Measurements from ENCODE around the gene SEPTIN5.

SEPTIN5 gene

DNA sequence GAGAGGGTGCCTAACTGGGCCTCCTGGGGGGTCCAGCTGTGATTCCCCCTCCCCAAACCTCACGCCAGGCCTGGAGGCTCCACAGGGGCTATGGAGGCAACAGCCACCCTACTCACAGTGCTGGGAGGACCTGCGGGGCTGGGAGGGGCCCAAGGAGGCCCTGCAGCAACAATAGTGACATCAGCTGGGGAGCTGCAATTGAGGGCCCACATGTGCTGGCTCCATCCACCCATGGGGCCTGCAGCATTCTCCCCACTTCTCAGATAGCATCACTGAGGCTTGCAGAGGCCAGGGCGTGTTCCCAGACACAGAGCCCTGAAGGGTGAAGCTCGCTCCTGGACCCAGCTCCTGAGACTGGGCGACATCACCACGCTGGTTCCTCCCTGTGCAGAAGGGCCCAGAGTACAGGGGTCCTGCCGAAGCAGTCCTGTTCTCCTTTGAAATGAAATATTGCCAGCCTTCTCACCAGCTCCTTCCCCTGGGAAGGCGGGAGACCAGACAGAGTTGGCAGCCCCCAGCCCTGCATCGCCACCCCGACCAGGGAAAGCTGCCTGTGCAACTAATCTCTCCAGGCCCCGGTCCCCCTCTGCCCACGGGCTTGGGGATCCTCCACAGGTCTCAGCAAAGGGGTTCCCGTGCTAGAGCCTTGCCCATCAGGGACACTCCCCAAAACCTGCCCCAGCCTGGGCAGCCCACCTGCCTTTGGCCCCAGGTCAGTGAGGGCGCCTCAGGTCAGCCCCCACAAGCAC lies 37.4 kb downstream of the SEPTIN5 start:
- FAIRE-seq = no peak

DNA sequence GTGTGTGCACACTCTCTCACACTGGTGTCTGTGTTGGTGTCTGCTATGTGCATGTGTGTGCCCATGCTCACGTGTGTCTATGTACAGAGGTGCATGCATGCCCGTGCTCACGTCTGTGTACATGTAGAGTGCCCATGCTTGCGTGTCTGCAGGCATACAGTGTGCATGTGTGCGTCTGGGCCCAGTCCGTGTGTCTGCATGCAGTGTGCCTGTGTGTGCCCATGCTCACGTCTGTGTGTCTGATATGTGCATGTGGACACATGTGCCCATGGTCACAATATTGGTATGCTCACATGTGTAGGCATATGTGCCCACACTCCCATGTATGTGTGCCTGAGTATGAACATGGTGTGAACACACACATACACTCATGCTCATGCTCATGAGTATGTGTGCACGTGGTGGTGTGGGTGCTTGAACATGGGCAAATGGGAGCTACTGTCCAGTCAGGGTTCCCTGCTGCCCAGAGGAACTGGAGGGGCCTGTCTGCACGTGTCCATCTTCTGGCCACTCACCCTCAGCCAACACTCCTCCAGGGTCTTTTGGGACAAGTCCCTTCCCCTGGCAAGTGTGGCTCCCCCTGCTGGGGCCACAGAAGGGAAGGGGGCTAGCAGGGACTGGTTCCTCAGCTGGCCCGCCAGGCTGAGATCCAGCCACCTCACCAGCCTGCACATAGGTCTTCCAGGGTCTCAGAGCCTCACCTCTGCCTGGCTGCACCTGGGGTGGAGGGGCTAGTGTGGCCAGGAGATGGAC lies 39.0 kb downstream of the SEPTIN5 start:
- FAIRE-seq = no peak

DNA sequence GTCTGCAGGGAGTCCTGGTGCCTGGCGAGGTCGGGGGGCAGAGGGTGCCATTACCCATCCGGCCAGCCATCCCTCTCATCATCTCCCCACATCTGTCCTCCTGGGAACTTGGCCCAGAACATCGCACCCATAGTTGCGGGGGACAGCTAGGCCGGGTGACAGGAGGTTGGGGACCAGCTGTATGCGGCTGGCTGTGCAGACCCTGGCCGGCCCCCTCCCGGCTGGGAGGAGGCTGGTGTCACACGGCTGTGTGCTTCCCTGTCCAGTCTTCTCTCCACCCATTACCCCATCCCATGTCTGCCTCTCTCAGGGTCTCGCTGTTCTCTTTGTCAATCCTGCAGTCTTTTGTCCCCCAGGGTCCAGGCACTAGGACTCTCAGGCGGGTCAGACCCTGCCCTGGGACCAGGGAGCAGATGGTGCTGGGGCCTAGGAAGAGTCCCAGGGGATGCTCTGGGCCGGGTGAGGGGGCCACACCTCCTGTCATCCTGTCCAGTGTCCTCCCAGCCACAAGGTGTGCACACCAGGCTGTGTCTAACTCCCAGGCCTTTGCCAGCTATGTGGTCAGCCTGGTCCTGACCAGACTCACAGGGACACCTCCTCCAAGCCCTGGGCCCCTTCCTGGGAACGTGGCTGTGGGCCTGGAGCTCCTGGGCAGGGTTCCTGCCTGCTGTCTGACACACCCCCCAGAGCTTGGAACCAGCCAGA lies 39.8 kb downstream of the SEPTIN5 start:
- no peak for FAIRE-seq

DNA sequence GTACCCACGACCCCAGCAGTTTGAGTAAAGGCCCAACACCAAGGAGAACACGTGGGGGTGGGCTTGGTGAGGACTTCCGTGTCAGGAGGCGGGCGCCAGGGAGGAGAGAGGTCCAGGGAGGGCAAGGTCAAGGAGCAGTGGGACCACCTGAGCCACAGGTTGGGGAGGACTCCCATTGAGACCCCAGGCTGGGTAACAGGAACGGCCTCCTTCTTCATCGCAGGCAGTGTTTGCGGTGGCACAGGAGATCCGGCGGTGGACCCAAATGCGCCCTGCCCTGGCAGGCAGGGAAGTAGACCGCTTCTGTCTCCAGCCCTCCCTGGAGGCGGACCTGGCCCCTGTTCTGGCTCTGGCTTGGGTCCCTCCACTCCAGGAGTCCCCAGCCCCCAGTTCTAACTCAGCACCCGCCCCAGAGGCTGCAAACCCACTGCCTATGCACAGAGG lies 40.4 kb downstream of the SEPTIN5 start:
- FAIRE-seq = no peak

DNA sequence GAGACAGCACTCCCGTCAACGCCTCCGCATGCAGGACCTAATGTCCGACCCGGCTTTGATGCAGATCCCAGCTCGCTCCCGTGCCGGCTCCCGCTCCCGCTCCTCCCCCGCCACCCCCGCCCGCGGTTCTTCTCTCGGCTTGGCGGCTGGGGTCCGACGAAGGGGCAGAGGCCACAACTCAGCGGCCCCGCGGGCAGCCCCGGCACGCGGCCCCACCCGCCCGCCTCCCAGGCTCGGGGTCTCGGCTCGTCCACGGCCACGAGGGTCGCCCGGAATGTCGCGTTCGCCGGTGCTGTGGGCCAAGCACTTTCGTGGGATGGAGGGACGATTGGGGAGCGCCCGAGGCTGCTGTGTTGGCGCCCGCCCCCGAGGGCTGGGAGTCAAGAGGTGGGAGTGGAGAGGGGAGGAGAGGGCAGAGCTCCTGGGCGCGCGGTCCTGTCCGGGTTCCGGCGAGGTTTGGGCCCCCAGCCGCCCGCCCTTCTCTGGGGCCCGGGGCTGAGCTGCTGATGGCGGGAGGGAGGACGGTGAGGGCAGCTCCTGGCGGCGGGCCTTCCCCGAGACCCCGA lies 40.9 kb downstream of the SEPTIN5 start:
- FAIRE-seq = no peak

DNA sequence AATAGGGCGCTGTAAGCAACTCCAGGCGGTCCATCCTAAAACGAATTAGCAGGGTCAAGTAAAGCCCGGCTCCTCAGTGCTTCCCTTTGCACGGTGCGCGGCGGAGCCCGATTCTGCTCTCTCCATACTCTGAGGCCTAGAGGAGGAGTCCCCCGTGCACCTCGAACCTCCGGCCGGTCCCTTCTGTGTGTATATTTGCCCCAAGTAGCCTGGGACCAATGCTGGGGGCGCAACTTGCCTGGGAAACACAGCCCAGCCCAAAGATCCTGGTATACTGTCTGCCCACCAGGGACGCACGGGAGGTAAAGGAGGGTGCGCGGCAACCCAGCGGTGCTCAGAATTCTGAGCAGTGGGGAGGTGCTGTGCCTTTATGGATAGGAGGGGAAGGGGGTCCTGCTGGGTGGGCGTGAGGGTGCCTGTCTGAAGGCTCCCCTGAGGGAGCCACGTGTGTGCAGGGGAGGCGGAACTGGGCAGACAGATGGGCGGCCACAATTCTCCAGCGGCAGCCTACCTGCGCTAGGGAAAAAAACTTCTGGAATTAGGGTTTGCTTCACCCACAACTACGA lies 41.5 kb downstream of the SEPTIN5 start:
- FAIRE-seq = no peak

DNA sequence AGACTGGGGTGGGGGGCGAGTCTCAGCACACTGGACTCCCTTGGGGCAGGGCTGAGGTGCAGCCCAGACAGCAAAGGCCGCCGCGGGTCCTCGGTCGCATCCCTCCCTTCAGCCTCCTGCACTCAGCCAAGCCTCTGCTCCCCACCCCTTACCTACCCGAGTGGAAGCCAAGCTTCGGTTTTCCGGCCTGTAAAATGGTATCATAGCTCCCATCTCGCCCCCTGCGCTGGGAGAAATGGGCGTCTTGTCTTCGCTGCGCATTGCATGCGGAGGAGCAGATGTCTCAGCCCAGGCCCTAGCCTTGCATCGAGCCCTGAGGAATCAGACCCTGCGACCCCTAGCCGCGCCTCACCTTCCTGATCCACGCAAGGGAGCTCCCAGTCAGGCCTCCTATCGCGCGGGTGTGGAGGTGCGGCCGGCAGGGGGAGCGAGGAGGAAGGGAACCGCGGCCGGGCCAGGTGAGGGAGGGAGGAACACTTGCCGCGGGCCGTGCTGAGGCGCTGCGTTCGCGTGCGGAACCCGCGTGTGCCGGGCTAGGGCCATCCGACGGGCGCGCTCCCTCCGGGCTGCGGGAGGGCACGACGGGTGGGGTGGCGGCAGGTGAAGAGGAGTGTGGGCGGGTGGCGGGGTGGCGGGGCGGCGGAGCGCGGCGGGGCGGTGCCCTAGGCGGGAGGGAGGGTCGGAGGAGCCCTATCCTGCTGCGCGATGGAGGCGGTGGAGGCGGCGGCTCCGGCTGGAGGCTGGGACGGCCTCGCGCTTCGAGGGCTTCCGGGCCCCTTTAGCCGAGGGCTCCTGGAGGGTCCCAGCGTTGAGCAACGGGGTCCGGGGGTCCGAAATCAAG lies 42.2 kb downstream of the SEPTIN5 start:
- FAIRE-seq = no peak

DNA sequence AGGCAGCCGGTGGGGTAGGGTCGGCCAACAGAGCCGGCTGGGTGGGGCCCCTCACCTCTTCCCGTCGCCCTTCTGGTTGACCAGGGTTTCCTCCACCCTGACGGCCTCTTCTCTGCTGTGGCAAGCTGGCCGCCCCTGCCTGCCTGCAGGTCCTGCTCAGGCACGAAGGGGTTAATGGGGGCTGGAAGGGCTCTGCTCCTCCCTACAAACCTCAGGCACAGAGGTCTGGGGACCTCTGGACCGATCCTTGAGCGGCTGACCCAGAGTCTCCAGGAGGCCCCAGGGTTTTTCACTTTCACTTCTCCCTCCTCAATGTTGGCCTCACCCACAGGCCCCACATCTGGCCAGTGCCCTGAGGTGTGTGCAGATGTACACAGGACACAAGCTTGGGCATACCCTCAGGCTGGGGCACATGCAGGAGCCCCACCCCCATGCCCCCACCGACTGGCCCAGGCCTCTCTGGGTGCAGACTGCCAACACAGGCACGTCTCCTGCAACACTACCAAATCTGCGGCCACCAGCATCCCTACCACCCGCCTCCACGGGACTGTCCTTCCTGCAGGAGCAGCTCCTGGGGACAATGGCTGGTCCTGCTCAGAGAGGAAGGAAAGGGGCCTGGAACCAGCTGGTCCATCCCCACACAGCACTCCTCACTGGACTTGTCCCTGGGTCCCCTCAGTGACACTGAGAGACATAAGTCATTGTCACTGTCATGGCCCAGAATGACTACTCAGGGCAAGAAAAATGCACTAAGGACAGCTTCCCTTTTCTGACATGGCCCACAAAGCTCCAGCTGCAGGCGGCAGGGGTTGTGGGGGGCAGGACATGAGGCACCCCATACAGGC lies 43.1 kb downstream of the SEPTIN5 start:
- no peak for FAIRE-seq

DNA sequence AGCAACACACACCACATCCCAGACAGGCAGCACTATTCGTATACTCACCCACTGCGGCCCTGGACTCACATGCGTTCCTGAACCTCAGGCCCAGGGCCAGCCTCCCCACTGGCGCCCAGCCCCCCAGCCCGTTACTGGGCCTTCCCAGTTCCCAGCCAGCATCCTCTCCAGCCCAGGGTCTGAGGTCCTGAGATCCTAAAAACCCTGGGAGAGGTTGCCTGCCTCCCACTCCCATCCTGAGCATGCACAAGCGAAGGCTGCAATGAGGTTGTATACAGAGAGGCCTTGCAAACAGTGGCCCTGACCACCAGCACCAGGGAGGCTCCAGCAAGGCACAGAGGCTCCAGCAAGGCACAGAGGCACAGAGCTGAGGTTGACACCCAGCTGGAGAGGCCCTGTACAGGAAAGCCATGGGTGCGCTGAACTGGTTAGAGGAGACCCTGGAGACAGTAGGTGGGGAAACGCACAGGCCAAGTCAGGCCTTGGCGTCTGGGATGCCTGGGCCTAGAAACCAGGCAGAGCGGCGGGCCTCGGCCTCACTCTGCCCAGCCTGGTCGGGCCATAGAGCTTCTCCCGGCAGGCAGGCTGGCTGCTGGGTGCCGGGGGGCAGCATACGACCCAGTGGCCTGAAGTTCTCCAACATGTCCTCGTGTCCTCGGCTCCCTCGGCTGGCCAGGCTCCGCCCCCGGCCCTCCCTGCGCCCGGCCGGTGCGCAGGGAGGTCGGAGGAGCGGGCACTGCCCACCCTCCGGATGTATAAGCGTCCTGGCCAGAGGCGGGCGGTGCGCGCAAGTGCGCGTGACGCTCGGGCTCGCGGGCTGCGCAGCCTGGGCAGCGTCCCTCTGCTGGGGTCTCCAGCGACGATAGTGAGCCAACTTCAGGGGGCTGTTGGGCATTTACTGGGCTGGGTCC lies 43.9 kb downstream of the SEPTIN5 start:
- FAIRE-seq = no peak

DNA sequence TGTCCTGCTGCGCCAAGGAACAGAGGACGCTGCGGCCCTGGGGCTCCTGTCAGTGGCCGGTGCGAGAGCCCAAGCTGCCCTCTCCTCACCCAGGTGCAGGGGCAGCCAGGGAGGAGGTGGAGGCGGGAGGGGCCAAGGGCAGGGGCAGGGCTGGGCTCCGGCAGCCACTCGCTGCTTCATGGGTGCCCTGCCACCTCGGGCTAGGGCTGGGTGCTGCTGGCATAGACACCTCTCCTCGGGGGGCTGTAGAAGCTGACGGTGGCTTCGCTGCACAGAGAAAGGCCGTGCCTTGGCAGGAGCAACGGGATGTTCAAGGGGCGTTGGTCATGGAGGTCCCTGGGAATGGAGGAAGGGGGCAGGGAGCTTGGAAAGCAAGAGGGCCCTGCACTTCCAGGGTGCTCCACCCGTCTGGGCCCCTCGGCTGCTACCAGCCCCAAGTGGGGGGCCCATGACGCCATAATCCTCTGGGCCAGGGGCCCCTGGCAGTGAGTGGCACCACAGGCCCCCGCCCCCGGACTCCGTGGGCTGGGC lies 44.7 kb downstream of the SEPTIN5 start:
- FAIRE-seq = no peak

DNA sequence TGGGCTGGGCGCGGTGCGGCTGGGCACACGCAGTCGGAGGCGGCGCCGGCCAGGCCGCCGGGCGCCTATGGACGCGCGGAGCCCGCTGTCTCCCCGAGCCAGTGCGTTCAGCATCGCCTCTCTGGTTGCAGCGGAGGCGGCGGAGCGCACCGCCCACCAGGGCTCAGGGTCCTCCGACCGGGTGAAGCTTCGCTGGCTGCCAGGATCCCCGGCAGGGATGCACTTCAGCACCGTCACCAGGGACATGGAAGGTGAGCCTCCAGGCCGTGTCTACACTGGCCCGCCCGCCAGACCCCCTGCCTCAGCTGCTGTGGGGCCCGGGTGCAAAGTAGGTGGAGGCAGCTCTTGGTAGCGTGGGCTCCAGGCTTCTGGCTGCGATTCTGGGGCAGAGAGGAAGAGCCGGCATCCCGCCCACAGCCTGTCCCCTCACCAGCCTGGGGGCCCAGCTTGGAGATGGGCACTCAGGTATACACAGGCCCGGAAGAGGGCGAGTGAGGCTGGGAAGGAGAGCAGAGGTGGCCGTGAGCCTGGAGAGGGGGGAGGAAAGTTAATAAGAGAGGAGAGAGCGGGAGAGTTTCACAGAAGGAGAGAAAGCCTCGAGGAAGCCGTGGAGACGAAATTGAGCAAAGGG lies 45.2 kb downstream of the SEPTIN5 start:
- no peak for FAIRE-seq

DNA sequence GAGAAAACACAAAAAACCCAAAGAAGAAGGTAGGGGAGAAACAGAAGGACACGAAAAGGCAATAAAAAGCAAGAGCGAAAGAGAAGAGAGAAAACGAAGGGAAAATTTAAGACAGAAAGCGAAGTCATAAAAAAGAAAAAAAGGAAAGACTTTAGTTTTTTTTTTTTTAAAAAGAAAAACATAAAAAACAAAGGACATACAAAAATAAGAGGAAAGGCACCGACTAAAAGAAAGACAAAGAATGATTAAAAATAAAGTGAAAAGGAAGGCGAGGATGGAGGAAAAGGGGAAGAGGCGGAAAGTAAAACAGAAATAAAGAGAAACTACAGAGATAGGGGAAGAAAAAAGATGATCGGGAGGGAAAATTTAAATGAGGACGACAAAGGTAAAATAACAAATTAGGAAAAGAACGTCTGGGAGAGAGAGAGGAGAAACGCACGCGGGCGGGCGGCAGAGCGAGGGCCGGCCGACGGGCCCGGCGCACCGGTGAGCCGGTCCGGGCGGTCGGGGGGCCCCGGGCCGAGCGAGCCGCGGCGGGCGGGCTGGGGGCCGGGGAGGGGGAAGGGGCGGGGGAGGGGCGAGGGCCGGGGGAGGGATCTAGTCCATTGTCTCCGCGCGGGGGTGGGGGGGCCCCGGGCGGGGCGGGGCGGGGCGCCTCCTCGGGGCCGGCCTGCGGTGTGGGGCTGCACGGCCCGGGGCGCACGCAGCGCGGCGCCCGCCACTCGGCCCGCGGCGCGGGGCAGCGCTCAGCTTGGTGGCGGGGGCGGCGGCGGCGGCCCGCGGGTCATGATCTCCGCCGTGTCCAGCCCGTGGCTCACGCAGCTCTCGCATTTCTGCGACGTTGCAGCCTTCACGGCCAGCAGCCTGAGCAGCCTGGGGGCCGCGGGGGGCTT lies 46.0 kb downstream of the SEPTIN5 start, which contains the start of gene TBX1:
Gene TBX1, plus strand, starts transcription at position 721 of the 893 bp plus-strand sequence. Its CDS starts 66 bp downstream, at position 787.
- no peak for FAIRE-seq

DNA sequence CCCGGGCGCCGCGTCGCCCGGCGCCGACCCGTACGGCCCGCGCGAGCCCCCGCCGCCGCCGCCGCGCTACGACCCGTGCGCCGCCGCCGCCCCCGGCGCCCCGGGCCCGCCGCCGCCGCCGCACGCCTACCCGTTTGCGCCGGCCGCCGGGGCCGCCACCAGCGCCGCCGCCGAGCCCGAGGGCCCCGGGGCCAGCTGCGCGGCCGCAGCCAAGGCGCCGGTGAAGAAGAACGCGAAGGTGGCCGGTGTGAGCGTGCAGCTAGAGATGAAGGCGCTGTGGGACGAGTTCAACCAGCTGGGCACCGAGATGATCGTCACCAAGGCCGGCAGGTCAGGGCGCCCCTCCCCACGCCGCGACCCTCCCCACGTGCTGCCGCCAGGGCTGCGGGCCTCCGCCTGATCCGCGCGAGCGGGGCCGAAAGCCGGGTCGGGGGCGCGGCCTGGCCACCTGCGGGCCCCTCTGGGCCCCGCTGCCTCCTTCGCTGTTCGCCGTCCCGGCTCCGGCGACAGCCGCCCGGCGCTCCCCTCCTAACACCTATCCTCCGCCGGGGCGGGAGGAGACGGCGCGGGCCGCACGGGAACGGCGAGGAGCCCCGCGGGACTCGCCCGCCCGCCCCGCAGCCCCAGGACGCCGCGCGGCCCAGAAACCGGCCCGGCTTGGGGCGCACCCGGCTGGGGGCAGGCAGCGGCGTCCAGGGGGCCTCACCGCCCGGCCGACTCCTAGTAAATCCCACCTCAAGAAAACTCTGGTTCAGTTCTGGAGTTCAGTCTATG lies 46.8 kb downstream of the SEPTIN5 start:
- FAIRE-seq = no peak

DNA sequence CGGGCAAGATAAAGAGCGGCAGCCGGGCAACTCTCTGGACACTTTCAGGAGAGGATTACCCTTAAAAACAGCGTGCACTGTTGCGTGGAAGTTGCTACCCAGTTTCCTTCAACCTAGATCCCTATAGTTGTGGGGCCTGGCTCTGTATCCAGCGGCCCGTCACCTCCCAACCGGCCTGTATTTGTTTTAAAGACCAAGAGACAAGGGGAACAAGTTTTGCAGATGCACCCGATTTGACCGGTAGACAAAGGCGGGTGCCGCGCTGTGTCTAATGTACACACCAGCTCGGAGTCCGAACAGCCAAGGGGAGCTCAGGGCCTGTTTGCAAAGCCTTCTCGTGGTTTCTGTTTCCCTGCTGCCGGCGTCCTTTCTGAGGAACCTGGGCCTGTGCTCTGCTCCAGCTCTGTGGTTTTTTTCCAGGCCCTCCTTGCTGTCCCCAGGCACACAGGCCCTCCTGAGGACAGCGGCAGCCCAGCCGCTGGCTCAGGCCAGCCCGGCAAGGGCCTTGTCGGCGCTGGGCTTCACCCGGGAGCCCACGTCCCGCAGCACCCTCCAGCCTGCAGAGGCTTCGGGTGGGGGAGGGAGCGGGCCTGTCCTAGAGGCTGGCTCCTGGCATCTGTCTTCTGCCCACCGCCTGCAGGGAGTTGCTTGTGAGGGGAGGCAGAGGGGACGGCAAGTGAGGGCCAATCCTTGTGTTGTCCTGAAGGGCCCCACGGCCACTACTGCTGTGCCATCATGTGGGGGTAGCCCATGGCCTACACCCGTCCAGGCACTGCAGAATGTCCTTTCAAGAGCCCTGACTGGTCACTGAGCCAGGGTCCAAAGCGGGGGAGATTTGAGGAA lies 47.6 kb downstream of the SEPTIN5 start:
- FAIRE-seq = no peak

DNA sequence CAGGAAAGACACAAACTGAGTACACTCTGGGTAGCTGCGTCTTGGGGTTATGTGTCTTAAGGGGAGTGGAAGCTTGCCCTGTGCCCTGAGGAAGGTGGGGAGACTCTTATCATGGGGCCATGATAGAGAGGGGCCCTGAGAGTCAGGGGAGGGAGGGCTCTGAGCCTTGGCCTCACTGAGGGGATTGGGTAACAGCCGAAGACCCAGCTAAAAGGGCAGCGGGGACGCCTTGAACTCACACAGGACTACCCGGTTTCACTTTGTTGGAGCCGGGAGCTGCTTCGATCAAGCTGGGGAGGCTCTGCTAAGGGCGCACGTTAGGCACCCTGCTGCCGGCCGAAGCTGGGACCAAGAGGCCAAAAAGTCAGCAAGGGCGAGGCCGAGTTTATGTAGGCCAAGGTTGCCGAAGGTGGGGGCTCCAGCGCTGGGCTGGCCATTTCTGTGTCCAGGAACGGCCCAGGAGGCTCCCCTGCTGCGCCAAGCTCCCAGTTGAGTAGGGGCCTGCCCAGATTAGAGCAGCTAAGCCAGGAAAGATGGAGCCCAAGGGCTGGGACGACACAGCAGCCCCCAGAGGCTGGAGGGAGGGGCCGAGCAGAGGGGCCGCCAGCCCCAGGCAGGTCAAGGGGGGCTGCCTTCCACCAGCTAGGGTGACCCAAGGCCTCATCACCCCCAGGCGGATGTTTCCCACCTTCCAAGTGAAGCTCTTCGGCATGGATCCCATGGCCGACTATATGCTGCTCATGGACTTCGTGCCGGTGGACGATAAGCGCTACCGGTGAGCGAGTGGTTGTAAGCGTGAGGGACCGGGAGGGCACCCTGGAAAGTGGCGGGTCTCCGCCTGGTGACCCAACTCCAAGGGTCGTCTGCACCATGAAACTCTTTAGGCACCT lies 48.5 kb downstream of the SEPTIN5 start:
- FAIRE-seq = no peak

Measured in colon (tissue), 2 donors.